ENCODE data around the gene HDAC9.

HDAC9 gene

DNA sequence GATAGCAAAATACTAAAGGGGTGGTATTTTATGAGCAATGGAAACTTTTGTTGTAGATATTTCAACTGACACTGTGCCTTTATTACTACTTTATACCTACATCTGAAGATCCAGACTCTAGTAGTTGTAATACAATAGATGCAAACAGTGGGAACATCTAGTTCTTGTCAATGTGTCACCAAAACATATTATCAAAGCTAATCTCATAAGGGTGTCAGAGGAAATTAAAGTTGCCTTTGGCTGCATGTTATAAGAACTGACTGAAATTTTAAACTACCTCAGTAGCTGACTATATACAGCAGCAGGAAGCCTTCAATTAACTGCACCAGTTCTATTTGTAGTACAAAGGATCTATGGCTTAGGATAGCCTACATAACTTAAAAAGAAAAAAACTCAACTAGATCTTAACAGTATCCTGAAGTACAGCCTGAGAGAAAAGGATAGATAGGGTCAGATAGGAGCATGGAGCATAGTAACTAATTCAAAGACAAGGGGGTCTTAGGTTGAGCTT, 30.9 kb downstream of the HDAC9 start:
- DNase-seq: no peak

DNA sequence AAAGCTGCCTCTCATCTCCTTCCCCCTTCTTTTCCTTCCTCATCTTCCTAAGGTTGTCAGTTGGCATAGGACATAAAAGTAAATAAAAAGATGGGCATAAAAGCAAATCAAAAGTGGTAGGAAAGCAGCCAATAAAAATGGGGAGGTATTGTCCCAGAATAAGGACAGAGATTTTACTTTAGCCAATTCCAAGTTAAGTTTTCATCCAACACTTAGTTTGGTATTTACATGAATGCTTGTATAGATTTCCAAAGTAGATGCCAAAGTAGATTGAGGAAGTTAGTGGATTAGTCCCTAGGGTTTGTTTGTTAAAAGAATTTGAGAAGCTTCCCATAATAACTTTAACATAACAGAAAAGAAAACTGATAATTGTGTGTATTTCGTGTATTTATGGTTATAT, 33.7 kb downstream of the HDAC9 start:
- DNase-seq: no peak

DNA sequence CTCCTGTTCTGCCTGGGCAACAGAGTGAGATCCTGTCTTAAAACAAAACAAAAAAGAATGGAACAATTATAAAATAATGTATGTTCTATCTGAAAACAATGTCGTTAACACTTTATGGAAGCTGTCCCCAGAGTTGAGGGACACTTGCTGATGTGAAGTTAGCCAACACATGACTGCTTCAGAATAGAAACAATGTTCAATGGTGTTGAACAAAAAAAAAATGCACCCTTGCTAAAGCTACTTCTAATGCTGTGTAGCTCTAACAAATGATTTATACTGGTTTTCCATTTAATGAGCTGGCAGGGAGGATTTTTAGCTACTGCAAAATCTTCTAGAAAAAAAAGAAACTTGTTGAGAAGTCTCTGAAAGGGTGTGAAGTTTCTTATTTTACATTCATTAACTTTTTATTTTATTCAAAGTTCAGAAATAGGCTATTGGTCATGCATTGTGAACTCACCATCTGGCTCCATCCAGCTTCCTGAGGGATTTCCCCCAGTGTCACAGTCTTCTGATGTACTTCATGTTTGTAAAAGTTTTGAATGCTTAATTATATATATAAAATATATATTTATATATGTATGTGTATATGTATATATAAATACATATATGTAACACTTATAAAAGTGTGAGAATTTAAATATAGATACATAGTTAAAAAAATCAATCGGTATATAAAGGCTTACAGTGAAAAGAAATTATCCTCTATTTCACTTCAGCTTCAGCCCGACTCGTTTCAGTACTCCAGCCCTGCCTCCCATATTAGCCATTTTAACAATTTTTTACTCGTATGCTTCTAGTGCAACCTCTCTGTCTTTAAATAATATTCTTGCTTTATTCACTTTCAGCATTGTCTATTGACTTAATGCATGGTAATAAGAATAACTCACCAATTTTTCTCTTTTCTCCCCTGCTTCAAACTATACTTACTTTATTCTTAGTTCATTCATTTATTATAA, 35.0 kb downstream of the HDAC9 start:
- no peak for DNase-seq

DNA sequence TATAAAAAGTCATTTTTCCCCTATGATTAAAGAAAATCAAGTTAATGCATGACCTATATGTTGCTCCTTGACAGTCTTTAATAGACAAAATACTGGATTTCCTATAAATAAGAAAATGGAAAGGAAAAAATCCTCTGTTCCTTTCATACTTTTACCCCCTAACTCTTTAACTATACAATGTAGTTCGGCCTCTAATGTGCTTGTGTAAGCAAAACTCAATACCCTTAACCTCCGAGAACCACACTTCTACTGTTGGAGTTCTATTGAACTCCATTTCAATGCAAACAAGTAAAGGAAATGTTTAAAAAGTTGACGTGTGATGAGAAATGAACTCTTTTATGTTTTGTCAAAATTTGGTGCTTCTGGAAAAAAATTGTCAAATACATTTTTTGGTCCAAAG, 36.0 kb downstream of the HDAC9 start:
- no peak for DNase-seq

DNA sequence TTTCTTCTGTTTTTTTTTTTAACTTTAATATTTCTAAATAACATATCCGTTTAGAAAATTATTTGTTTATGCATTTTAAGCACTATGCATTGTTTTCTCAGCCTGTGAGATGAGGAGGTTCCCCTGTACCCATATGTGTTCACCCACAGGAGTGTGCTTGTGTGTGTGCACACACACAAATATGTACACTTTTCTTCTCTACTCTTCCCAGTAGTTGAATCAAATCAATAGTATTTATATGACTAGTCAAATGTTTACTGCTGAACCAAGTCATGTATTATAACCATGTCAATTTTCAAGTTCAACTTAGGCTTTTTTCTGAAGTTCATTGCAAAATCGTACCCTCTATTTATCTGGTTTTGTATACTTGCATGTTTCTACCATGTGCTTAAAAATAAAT, 37.3 kb downstream of the HDAC9 start:
- no peak for DNase-seq

DNA sequence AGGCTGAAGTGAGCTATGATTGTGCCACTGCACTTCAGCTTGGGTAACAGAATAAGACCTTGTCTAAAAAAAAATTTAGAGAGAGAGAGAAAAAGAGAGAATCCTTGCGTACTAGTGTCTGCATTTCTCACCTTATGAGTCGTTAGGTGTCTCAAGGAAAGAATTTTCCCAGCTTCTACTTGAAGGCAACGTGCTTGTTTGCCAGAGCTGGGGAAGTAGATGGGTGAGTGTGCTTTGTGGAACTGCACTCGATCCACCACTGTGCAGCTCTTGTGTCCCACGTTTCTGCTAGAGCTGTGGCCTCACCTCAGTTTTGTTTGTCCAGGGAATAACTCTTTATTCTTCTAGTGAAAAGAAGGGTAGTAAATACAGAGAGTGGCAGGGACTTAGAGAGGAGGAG, 38.9 kb downstream of the HDAC9 start:
- DNase-seq: no peak

DNA sequence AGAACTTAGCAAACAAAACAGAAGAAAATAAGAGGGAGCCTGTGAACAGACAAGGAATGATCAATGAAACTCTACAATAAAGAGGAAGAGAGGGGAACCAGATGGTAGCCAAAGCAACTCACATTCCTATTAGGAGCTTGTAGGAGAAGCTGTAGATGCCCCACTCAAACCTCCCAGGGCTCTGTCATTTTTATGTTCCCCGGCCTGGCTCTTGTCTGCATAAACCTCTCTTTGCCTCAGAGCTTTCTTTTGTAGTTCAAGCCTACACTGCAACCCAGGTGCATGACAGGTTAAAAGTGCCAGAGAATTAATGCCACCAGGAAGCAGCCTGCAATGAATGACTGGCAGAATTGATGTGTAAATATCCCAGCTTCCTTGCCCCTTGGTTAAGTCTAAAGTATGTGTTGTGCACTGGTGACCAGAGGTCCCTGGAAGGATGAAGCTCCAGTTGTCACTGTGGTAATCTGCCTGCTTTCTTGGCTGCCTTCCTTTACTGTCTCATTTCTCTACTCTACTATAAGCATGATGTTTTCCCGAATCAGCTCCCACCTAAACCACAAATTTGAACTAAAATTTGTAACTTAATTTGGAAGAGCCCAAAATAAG, 40.4 kb downstream of the HDAC9 start:
- no peak for DNase-seq

DNA sequence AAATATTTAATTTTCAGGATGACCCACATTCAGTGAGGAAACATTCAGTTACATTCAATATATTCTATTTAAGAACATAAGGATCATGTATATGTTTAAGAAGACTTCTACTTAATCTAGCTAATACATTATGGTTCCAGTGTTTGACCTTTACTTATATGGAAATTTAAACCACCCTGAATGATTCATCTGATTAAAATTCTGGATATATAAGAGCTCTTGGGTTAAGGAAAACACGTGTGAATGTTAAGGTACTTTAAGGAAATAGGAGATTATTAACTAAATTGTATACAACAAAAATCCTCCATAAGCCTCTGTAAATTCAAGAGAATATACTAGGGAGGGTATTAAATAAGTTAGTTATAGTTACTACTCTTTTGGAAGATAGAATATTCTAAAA, 40.9 kb downstream of the HDAC9 start:
- no peak for DNase-seq

DNA sequence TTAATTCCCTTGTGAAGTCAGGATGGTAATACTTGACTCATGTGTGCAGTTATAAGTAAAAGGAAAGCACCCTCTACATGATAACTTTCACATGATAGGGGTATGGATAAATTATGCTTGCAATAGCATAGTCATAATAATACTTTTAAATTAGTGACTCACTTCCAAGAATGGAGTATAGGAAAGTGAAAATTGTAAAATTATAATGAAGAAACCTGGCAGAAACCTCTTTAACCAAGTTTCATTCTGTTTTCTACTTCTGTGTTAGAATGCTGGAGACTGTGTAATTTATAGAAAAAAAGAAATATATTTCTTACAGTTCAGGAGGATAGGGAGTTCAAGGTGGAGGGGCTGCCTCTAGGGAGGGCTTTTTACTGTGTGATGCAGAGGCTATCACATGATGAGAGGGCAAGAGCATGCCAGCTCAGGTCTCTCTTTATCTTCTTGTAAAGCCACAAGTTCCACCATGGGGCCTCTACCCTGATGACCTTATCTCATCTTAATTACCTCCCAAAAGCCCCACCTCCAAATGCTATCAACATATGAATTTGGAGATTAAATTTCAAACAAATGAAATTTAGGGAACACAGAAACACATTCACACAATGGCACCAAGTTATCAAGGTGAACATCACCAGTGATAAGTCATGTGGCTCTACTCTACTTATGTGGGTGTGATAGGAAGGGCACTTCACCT, 43.2 kb downstream of the HDAC9 start:
- DNase-seq: no peak

DNA sequence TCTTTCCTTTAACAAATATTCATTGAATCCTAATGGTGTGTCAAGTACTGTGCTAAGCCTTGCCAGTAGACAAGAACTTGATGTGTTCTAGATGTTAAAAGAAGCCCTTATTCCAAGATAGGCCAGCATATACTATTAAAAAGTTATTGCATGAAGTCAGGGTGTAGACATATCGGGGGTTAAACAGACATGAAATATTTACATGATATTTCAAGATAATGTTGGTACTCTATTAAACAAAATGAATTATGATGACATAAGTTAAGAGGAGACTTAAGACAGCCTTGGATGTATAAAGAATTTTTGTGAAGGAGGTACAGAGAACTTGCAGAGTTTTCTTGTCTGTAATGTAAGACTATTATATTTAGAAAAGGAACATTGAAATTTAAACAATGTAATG, 44.8 kb downstream of the HDAC9 start:
- peak; percentile 29 for DNase-seq

DNA sequence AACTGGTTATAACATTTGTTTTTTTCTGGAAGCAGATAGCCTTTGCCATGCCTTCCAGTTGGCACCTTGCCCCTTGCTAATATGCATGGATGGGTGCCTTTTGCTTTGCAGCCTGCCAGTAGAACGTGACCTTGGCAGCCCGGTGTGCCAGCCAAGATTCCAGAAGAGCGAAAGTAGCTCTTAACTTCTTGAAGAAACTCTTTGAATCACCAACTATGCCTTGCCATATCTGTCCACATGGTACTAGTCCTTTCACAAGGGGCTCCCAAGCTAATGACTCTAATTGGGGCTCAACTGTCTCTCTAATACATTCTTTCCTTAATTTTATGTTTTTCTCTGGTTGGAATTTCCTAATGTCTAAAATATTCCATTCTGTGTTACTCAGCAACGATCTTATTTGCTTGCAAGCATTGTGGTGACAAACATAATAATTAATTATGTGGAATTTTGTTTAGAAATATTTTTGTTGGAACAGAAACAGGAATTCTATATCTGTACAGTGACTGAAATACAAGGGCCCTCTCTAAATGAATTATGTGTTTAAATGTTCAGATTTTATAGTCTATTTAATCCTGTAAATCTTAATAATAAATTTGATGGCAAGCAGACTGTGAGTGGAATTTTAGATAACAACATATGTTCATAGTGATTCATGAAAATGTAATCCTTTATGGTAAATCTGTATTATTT, 45.8 kb downstream of the HDAC9 start:
- DNase-seq: peak; percentile 91

DNA sequence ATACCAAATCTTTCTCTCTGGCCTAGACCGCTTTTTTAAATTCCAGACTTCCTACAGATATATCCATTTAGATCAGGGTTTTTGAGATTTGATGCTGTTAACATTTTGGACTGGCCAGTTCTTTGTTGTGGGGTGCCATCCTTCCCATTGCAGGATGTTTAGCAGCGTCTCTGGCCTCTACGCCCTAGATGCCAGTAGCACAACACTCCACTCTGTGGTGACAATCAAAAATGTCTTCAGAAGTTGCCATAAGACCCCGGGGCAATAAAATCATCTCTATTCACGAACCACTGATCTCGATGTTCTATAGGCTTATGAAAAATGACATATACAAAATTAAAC, 46.3 kb downstream of the HDAC9 start:
- DNase-seq: no peak

DNA sequence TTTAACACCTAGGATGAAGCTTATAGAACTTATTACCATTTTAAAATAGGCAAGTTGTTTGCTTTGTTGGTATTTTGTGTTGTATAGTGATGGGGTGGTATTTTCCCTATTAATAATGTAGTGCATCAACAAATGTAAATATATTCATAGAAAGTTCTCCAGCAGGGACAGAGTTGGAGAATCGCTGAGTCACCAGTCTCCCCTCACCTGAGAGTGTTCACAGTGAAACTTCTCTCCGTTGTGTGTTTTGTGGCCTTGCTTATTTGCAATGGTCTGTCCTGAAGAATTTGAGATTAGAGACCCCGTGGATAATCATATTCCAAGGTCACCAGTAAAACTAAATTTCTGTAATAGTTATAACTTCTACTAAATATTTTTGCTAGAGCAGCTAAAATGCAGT, 51.0 kb downstream of the HDAC9 start:
- no peak for DNase-seq

DNA sequence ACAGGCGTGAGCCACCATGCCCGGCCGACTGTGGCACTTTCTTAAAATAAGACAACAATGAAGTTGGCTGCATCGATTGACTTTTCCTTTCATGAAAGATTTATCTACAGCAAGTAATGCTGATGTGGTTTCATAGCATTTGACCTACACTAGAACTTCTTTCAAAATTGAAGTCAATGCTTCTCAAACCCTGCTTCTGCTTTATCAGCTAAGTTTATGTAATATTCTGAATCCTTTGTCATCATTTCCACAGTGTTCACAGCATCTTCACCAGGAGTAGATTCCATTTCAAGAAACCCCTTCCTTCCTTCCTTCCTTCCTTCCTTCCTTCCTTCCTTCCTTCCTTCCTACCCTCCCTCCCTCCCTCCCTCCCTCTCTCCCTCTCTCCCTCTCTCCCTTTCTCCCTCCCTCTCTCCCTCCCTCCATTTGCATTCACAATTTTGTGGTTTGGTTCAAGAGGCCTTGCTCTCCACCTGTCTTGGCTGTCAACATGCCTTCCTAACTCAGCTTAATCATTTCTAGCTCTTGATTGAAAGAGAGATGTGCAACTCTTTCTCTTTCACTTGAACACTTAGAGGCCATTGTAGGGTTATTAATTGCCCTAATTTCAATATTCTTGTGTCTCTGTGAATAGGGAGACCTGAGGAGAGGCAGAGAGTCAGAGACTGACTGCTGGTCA, 52.1 kb downstream of the HDAC9 start:
- no peak for DNase-seq

DNA sequence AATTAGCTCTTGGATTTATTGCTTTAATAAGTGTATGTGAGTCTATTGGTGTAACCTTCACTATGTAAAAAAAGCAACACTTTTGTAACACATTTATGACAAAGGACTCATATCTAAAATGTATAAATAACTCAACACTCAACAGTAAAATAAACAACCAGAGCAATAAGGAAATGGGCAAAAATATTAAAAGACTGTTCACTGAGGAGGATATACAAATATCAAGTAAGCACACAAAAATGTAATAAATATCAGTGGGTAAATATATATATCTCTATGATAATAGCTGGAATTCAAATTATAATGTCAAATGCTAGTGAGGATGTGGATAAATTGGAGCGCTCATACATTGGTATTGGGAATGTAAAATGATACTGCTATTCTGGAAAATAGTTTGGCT, 53.0 kb downstream of the HDAC9 start:
- no peak for DNase-seq

DNA sequence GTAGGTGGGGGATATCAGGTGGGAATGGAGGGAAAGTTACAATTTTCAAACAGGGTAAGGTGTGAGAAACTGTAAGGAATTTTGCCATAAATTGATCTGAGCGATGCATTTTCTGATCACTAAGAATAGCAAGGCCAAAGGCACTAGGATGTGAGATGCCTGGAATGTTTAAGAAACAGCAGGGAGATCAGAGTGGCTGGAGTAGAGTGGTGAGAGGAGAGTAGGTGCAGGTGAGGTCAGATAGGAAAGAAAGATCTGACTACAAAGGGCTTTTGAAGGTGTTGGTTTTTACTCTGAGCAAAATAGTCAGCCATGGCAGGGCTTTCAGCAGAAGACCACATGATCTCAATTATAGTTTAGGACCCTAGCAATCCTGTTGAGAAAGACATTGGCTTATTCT, 55.0 kb downstream of the HDAC9 start:
- DNase-seq: no peak

DNA sequence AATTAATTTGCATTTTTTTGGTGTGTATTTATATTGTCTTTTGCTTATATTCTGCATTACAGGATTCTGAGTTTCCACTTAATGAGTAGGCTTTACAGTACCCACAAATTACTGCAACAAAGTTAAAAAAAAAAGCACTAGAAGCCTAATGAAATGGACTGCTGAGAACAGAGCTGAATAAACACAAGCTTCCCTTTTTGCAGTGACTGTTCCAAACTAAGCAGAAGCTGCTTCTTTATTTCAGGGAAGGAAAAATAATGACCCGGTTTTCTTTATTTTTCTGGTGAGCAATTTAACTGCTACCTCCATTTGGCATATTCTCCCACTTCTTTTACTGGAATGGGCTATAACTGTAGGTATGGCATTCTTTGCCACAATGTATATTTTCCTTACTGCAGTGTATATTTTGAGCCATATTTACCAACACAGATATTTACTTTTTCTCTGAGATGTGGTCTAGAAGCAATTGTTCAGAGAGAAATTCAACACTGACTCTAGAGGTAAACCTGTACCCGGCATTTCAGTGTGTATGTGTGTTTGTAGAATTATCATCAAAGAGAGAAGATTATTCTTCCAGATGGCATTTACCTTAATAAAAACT, 56.9 kb downstream of the HDAC9 start:
- no peak for DNase-seq

DNA sequence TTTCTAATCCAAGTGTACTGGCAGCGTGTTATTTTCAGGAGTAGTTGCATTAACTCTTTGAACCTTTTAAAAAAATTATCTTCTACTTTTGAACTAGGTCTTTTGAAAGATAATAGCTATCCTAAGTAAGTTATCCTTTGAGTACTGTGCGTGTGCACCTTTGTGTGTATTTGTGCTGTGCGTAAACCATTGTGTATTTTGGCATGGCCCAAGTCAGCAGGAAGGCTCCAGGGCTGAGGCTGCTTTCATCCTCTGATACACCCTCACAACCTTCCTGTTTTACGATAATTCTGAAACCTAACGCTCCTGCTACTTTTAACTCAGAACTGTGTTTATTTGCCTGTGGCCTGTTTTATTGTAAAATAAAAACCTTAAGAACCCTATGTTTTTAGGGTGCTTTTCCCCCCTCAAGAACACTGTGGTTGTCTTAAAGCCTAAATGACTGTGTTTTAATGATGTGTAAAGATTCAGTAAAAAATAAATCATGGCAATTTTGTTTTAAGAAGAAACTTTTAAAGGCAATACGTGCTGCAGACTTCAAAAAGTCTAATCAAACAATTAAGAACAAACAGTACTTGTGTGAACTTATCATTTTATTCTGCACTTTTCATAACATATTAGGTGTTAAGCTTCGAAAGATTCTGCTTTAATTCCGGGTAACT, 57.5 kb downstream of the HDAC9 start:
- DNase-seq: no peak

DNA sequence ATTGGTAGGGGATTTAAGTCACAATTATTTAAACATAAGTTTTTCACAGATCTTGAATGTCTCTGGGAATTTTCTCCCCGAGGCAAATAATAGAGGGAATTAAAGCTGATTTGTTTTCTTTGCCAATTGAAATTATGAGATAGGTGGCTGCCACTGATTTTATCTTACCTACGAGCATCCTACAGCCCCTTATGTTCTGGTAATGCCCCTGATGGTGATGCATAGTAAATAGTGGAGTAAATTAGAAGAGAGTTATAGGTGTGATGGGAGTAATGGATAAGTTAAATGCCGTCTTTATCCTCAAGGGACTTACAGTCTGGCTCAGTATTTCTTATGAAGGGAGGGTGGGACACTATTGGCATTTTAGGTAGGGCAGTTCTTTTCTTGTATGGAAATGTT, 58.1 kb downstream of the HDAC9 start:
- DNase-seq: no peak

DNA sequence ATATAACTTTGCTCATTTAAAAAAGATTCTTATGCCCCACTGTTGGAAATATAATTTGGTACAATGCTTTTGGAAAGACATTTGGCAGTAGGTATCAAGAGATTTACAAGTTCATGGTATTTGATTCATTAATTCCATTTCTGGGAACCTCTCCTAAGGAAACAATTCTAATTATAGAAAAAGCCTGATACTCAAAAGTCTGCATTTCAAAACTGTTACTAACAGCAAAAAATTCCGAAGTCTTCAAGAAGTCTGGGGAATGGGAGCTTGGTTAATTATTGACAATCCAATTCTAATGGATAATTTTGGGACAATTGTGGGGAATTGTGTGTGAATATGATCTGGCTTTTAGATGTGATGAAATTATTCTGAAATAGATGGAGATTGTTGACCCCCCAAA, 59.6 kb downstream of the HDAC9 start:
- DNase-seq: peak; percentile 45

DNA sequence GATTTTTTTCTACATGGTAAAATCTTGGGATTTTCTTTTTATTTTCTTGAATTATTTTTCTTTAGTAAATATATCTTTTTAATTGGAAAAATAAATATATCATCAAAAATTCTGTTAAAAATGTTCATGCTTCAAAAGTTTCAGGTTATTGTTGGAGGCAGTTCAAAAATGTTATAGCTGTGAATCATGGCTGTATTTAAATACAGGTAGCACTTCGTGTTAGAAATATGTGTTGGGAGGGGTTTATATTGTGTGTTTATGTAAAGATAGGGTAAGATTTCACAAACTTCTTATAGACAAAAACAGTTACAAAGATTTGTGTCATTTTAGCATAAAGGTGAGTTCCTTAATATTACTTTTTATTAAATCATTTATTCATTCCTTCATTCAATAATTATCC, 60.4 kb downstream of the HDAC9 start:
- no peak for DNase-seq

All from fibroblast of skin of abdomen (primary cell).